ENCODE measurements around the gene KRTAP3-3. TPM values are rescaled to one million over a fixed set of nuclear protein-coding genes. Genes with fewer than 3 reads are reported as not detected.
"Not testable (repeated sequence)": the region's sequence is repeated elsewhere in the genome, so short reads cannot be mapped to it uniquely, and the experiment has no call there.

Gene KRTAP3-3
- total RNA-seq (ENCODE audit: unreplicated experiment): not detected
- long read RNA-seq: 0 reads

- Mint-ChIP-seq H3K4me1 (ENCODE audit: low read depth, unreplicated experiment) (peaks cover 18% of the 10 kb centered on the region), H3K36me3 (ENCODE audit: unreplicated experiment) (no peaks in the 10 kb centered on the region), H3K9me3 (ENCODE audit: unreplicated experiment) (peaks cover 8% of the 10 kb centered on the region), H3K27ac (ENCODE audit: unreplicated experiment) (peak within 1 kb of the TSS; percentile 84), H3K4me3 (ENCODE audit: unreplicated experiment) (peak within 1 kb of the TSS; percentile 47), H3K27me3 (ENCODE audit: unreplicated experiment) (peaks cover 6% of the 10 kb centered on the region)
- peak; percentile 54 for DNase-seq
- TF ChIP-seq CTCF (IDR thresholded peaks at IDR 0.05; ENCODE audit: partially characterized antibody, unreplicated experiment): no peak
Observed at GRCh38 chr17:40993839-40994238, at the start of gene KRTAP3-3. KRTAP3-3 (minus strand) TSS chr17:40994164; CDS start chr17:40994097, 67 bp downstream.

GRCh38 chr17:41042953-41043352 lies 49.0 kb upstream of the KRTAP3-3 start:
- H3K27ac Mint-ChIP-seq (ENCODE audit: unreplicated experiment): no peak overlapping the region
- no peak overlapping the region for H3K4me3 Mint-ChIP-seq (ENCODE audit: unreplicated experiment)
- no peak for DNase-seq
- peaks cover 7% of the 10 kb centered on the region for H3K9me3 Mint-ChIP-seq (ENCODE audit: unreplicated experiment)
- H3K27me3 Mint-ChIP-seq (ENCODE audit: unreplicated experiment): peaks cover 2% of the 10 kb centered on the region
- no peaks in the 10 kb centered on the region for H3K36me3 Mint-ChIP-seq (ENCODE audit: unreplicated experiment)
- TF ChIP-seq CTCF (IDR thresholded peaks at IDR 0.05; ENCODE audit: partially characterized antibody, unreplicated experiment): no peak
- H3K4me1 Mint-ChIP-seq (ENCODE audit: low read depth, unreplicated experiment): peaks cover 3% of the 10 kb centered on the region

GRCh38 chr17:41040783-41041571 lies 47.0 kb upstream of the KRTAP3-3 start, which contains the start of gene KRTAP1-1:
KRTAP1-1 (minus strand) TSS chr17:41041450; CDS start chr17:41041397, 53 bp downstream.
- not testable (repeated sequence) for H3K4me1 Mint-ChIP-seq (ENCODE audit: low read depth, unreplicated experiment); H3K36me3 Mint-ChIP-seq (ENCODE audit: unreplicated experiment); H3K27me3 Mint-ChIP-seq (ENCODE audit: unreplicated experiment); H3K27ac Mint-ChIP-seq (ENCODE audit: unreplicated experiment); H3K9me3 Mint-ChIP-seq (ENCODE audit: unreplicated experiment); H3K4me3 Mint-ChIP-seq (ENCODE audit: unreplicated experiment)
- DNase-seq: peak; percentile 44

- no peak for DNase-seq
Observed at GRCh38 chr17:41037853-41038350, 43.9 kb upstream of the KRTAP3-3 start.

GRCh38 chr17:41034346-41034935 lies 40.5 kb upstream of the KRTAP3-3 start, which contains the start of gene KRTAP1-3:
KRTAP1-3 (minus strand) TSS chr17:41034874; CDS start chr17:41034821, 53 bp downstream.
- H3K27me3 Mint-ChIP-seq (ENCODE audit: unreplicated experiment); H3K4me1 Mint-ChIP-seq (ENCODE audit: low read depth, unreplicated experiment); H3K9me3 Mint-ChIP-seq (ENCODE audit: unreplicated experiment); H3K4me3 Mint-ChIP-seq (ENCODE audit: unreplicated experiment); H3K36me3 Mint-ChIP-seq (ENCODE audit: unreplicated experiment): not testable (repeated sequence)
- peak within 1 kb of the TSS; percentile 15 for H3K27ac Mint-ChIP-seq (ENCODE audit: unreplicated experiment)
- DNase-seq: peak; percentile 23

More at GRCh38 chr17:41037853-41038350, 43.9 kb upstream of the KRTAP3-3 start:
- no peak overlapping the region for H3K27ac Mint-ChIP-seq (ENCODE audit: unreplicated experiment)
- TF ChIP-seq CTCF (IDR thresholded peaks at IDR 0.05; ENCODE audit: partially characterized antibody, unreplicated experiment): no peak
- peaks cover 3% of the 10 kb centered on the region for H3K4me1 Mint-ChIP-seq (ENCODE audit: low read depth, unreplicated experiment)
- H3K36me3 Mint-ChIP-seq (ENCODE audit: unreplicated experiment): no peaks in the 10 kb centered on the region
- H3K9me3 Mint-ChIP-seq (ENCODE audit: unreplicated experiment): peaks cover 13% of the 10 kb centered on the region
- no peak overlapping the region for H3K4me3 Mint-ChIP-seq (ENCODE audit: unreplicated experiment)
- H3K27me3 Mint-ChIP-seq (ENCODE audit: unreplicated experiment): no peaks in the 10 kb centered on the region
